T-helper 1 cell treated with Interleukin-12 subunit alpha and Interleukin-12 subunit beta and Interleukin-4 antibody, amounts not matched to agents 30 μg/mL and 1 μg/mL, for 36 hours (primary cell): Measurements from ENCODE around the gene SNAPC4.

Experiments used
- H3K27ac Mint-ChIP-seq: one replicate; pipeline ENCODE4 v1.8.0; 2021; ENCODE audit warnings: mild to moderate bottlenecking, mixed read lengths
- H3K27me3 Mint-ChIP-seq: one replicate; pipeline ENCODE4 v1.8.0; 2021; ENCODE audit warnings: low read depth, mixed read lengths
- H3K36me3 Mint-ChIP-seq: one replicate; pipeline ENCODE4 v1.8.0; 2021; ENCODE audit warnings: low read depth, mixed read lengths
- H3K4me1 Mint-ChIP-seq: one replicate; pipeline ENCODE4 v1.8.0; 2021; ENCODE audit warnings: low read depth, mixed read lengths
- H3K4me3 Mint-ChIP-seq: one replicate; pipeline ENCODE4 v1.8.0; 2021; ENCODE audit warnings: mild to moderate bottlenecking, moderate library complexity, mixed read lengths
- H3K9me3 Mint-ChIP-seq: one replicate; pipeline ENCODE4 v1.8.0; 2021; ENCODE audit warnings: mixed read lengths

SNAPC4 gene

GRCh38 chr9:136394312-136395019 lies 5.5 kb downstream of the SNAPC4 start:
- Mint-ChIP-seq H3K4me1 (peaks cover 10% of the 10 kb centered on the region), H3K27ac (no peak overlapping the region), H3K36me3 (peaks cover 31% of the 10 kb centered on the region), H3K9me3 (no peaks in the 10 kb centered on the region), H3K4me3 (no peak overlapping the region), H3K27me3 (no peaks in the 10 kb centered on the region)

GRCh38 chr9:136393531-136393930 lies 6.4 kb downstream of the SNAPC4 start:
- Mint-ChIP-seq H3K9me3 (no peaks in the 10 kb centered on the region), H3K36me3 (peaks cover 30% of the 10 kb centered on the region), H3K4me3 (no peak overlapping the region), H3K4me1 (peaks cover 2% of the 10 kb centered on the region), H3K27me3 (no peaks in the 10 kb centered on the region), H3K27ac (no peak overlapping the region)

GRCh38 chr9:136392538-136393449 lies 7.2 kb downstream of the SNAPC4 start:
- Mint-ChIP-seq H3K4me1 (peaks cover 2% of the 10 kb centered on the region), H3K27me3 (no peaks in the 10 kb centered on the region), H3K27ac (no peak overlapping the region), H3K9me3 (no peaks in the 10 kb centered on the region), H3K4me3 (no peak overlapping the region), H3K36me3 (peaks cover 31% of the 10 kb centered on the region)

- Mint-ChIP-seq H3K4me3 (no peak overlapping the region), H3K27ac (no peak overlapping the region), H3K36me3 (peaks cover 34% of the 10 kb centered on the region), H3K9me3 (no peaks in the 10 kb centered on the region), H3K27me3 (no peaks in the 10 kb centered on the region), H3K4me1 (peaks cover 3% of the 10 kb centered on the region)
Observed at GRCh38 chr9:136391737-136392537, 8.0 kb downstream of the SNAPC4 start.

GRCh38 chr9:136389396-136389795 lies 10.6 kb downstream of the SNAPC4 start:
- no peak overlapping the region for H3K4me3 Mint-ChIP-seq
- H3K4me1 Mint-ChIP-seq = peaks cover 21% of the 10 kb centered on the region
- no peaks in the 10 kb centered on the region for H3K9me3 Mint-ChIP-seq
- peaks cover 47% of the 10 kb centered on the region for H3K36me3 Mint-ChIP-seq
- no peak overlapping the region for H3K27ac Mint-ChIP-seq
- H3K27me3 Mint-ChIP-seq = no peaks in the 10 kb centered on the region

GRCh38 chr9:136387217-136387616 lies 12.8 kb downstream of the SNAPC4 start:
- Mint-ChIP-seq H3K36me3 (peaks cover 49% of the 10 kb centered on the region), H3K9me3 (no peaks in the 10 kb centered on the region), H3K4me1 (peaks cover 24% of the 10 kb centered on the region), H3K27me3 (no peaks in the 10 kb centered on the region), H3K4me3 (no peak overlapping the region), H3K27ac (no peak overlapping the region)

- H3K4me1 Mint-ChIP-seq = peaks cover 24% of the 10 kb centered on the region
- H3K27ac Mint-ChIP-seq = peak overlapping the region; percentile 20
- no peak overlapping the region for H3K4me3 Mint-ChIP-seq
- H3K9me3 Mint-ChIP-seq = no peaks in the 10 kb centered on the region
- H3K36me3 Mint-ChIP-seq = peaks cover 43% of the 10 kb centered on the region
- no peaks in the 10 kb centered on the region for H3K27me3 Mint-ChIP-seq
Observed at GRCh38 chr9:136386018-136386417, 14.0 kb downstream of the SNAPC4 start.

GRCh38 chr9:136385015-136385414 lies 15.0 kb downstream of the SNAPC4 start:
- H3K27me3 Mint-ChIP-seq = no peaks in the 10 kb centered on the region
- H3K27ac Mint-ChIP-seq = peak overlapping the region; percentile 0
- peak overlapping the region; percentile 0 for H3K4me3 Mint-ChIP-seq
- peaks cover 41% of the 10 kb centered on the region for H3K36me3 Mint-ChIP-seq
- H3K4me1 Mint-ChIP-seq = peaks cover 24% of the 10 kb centered on the region
- no peaks in the 10 kb centered on the region for H3K9me3 Mint-ChIP-seq

GRCh38 chr9:136383436-136383835 lies 16.5 kb downstream of the SNAPC4 start:
- Mint-ChIP-seq H3K27me3 (no peaks in the 10 kb centered on the region), H3K4me1 (peaks cover 22% of the 10 kb centered on the region), H3K4me3 (no peak overlapping the region), H3K36me3 (peaks cover 35% of the 10 kb centered on the region), H3K27ac (no peak overlapping the region), H3K9me3 (no peaks in the 10 kb centered on the region)

GRCh38 chr9:136381966-136382513 lies 17.9 kb downstream of the SNAPC4 start:
- no peaks in the 10 kb centered on the region for H3K9me3 Mint-ChIP-seq
- no peak overlapping the region for H3K27ac Mint-ChIP-seq
- no peaks in the 10 kb centered on the region for H3K27me3 Mint-ChIP-seq
- peaks cover 21% of the 10 kb centered on the region for H3K4me1 Mint-ChIP-seq
- peaks cover 27% of the 10 kb centered on the region for H3K36me3 Mint-ChIP-seq
- H3K4me3 Mint-ChIP-seq = no peak overlapping the region

- Mint-ChIP-seq H3K36me3 (peaks cover 23% of the 10 kb centered on the region), H3K9me3 (no peaks in the 10 kb centered on the region), H3K4me3 (no peak overlapping the region), H3K4me1 (peaks cover 21% of the 10 kb centered on the region), H3K27me3 (no peaks in the 10 kb centered on the region), H3K27ac (no peak overlapping the region)
Observed at GRCh38 chr9:136381311-136381710, 18.7 kb downstream of the SNAPC4 start.

GRCh38 chr9:136380381-136380780 lies 19.6 kb downstream of the SNAPC4 start:
- Mint-ChIP-seq H3K9me3 (no peaks in the 10 kb centered on the region), H3K27ac (no peak overlapping the region), H3K27me3 (no peaks in the 10 kb centered on the region), H3K4me3 (no peak overlapping the region), H3K36me3 (peaks cover 15% of the 10 kb centered on the region), H3K4me1 (peaks cover 13% of the 10 kb centered on the region)

- no peaks in the 10 kb centered on the region for H3K9me3 Mint-ChIP-seq
- no peak overlapping the region for H3K4me3 Mint-ChIP-seq
- H3K27ac Mint-ChIP-seq = no peak overlapping the region
- H3K36me3 Mint-ChIP-seq = peaks cover 12% of the 10 kb centered on the region
- H3K27me3 Mint-ChIP-seq = no peaks in the 10 kb centered on the region
- H3K4me1 Mint-ChIP-seq = peaks cover 8% of the 10 kb centered on the region
Observed at GRCh38 chr9:136379891-136380290, 20.1 kb downstream of the SNAPC4 start.

- peaks cover 8% of the 10 kb centered on the region for H3K36me3 Mint-ChIP-seq
- no peak overlapping the region for H3K27ac Mint-ChIP-seq
- H3K9me3 Mint-ChIP-seq = no peaks in the 10 kb centered on the region
- no peaks in the 10 kb centered on the region for H3K27me3 Mint-ChIP-seq
- no peak overlapping the region for H3K4me3 Mint-ChIP-seq
- H3K4me1 Mint-ChIP-seq = peaks cover 3% of the 10 kb centered on the region
Observed at GRCh38 chr9:136379401-136379800, 20.6 kb downstream of the SNAPC4 start.
